Prostate gland (tissue), 2 donors: ENCODE data around the gene DSG4. TPM values are rescaled to one million over a fixed set of nuclear protein-coding genes. Genes with fewer than 3 reads are reported as not detected.
"Not testable (repeated sequence)": the region's sequence is repeated elsewhere in the genome, so short reads cannot be mapped to it uniquely, and the experiment has no call there.

ENCODE experiments used
- DNase-seq: peaks from one replicate; pipeline ENCODE4 v3.0.0-alpha.2; 2019; ENCODE audit warnings: low spot score
- H3K27ac ChIP-seq, 2 donors: fragments of 200-600 bp; sonication (generic); 2 replicates each; pipeline ENCODE4 v1.5.1; 2017 to 2019
- H3K27me3 ChIP-seq: fragments of 200-600 bp; sonication (generic); replicated peaks from 2 replicates; pipeline ENCODE4 v1.5.1; 2019; ENCODE audit not compliant: insufficient read depth
- H3K36me3 ChIP-seq, 2 donors: fragments of 200-600 bp; sonication (generic); 1 replicate in 1 of 2; 2 replicates in 1 of 2; pipeline versions ENCODE4 v1.5.1 to v1.8.1; 2017 to 2019
- H3K4me1 ChIP-seq: fragments of 200-600 bp; sonication (generic); replicated peaks from 2 replicates; pipeline ENCODE4 v1.5.1; 2019
- H3K4me3 ChIP-seq, 2 donors: fragments of 200-600 bp; sonication (generic); 2 replicates each; pipeline ENCODE4 v1.5.1; 2017 to 2019
- H3K9me3 ChIP-seq: fragments of 200-600 bp; sonication (generic); 2 replicates; pipeline ENCODE4 v1.5.1; 2017
- CTCF ChIP-seq, 4 experiments: fragments of 200-600 bp in 2 of 4; fragments of 450-650 bp in 2 of 4; sonication (generic) in 2 of 4; IDR thresholded peaks; 1 replicate in 3 of 4; 2 replicates in 1 of 4; pipeline ENCODE4 v1.5.1; 2016 to 2019; ENCODE audit warnings: antibody characterized with exemption in 4 of 4, mild to moderate bottlenecking in 2 of 4, moderate library complexity in 2 of 4
- POLR2A ChIP-seq: fragments of 450-650 bp; IDR thresholded peaks from one replicate; pipeline ENCODE4 v1.6.1; 2016; ENCODE audit warnings: antibody characterized with exemption, mild to moderate bottlenecking
- POLR2AphosphoS5 ChIP-seq: sonication (generic); formaldehyde crosslinking; IDR thresholded peaks from one replicate; pipeline ENCODE4 v1.6.1; 2017; ENCODE audit warnings: antibody characterized with exemption
- whole genome bisulfite sequencing: methylation state at CpG from one replicate; pipeline ENCODE4 v1.1.5; 2018; 5-methylcytosine and 5-hydroxymethylcytosine counted together
- intact Hi-C: fragments of 100-400 bp; cut with DNase I; formaldehyde crosslinking; loops from one replicate; pipeline ENCODE4 v1.14.2; 2022
- total RNA-seq, 2 donors: library from RNA; depleted of rRNA; stranded (reverse); fragments of >200 nt; gene quantifications; one replicate each; pipeline ENCODE4 v1.1.0, GENCODE V29; 2016

The DSG4 gene, protein sequence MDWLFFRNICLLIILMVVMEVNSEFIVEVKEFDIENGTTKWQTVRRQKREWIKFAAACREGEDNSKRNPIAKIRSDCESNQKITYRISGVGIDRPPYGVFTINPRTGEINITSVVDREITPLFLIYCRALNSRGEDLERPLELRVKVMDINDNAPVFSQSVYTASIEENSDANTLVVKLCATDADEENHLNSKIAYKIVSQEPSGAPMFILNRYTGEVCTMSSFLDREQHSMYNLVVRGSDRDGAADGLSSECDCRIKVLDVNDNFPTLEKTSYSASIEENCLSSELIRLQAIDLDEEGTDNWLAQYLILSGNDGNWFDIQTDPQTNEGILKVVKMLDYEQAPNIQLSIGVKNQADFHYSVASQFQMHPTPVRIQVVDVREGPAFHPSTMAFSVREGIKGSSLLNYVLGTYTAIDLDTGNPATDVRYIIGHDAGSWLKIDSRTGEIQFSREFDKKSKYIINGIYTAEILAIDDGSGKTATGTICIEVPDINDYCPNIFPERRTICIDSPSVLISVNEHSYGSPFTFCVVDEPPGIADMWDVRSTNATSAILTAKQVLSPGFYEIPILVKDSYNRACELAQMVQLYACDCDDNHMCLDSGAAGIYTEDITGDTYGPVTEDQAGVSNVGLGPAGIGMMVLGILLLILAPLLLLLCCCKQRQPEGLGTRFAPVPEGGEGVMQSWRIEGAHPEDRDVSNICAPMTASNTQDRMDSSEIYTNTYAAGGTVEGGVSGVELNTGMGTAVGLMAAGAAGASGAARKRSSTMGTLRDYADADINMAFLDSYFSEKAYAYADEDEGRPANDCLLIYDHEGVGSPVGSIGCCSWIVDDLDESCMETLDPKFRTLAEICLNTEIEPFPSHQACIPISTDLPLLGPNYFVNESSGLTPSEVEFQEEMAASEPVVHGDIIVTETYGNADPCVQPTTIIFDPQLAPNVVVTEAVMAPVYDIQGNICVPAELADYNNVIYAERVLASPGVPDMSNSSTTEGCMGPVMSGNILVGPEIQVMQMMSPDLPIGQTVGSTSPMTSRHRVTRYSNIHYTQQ
- total RNA-seq, result under 1 TPM; 0.05 to 0.68 TPM

GRCh38 chr18:31376477-31376876 lies at the start of gene DSG4:
TSS of gene DSG4 (plus strand) at chr18:31376777. CDS start at chr18:31376912, 135 bp downstream.
- no peaks in the 10 kb centered on the region for H3K4me1 ChIP-seq
- no peak for DNase-seq
- H3K9me3 ChIP-seq, result no peaks in the 10 kb centered on the region
- no peak within 1 kb of the TSS for H3K4me3 ChIP-seq
- WGBS, result 74% methylated on average over 3 of the region's 3 CpGs
- intact Hi-C loops, result no loop called here
- TF ChIP-seq CTCF (IDR thresholded peaks at IDR 0.05) (no peak), POLR2A (no peak), POLR2AphosphoS5 (no peak)
- no peak within 1 kb of the TSS for H3K27ac ChIP-seq
- H3K27me3 ChIP-seq, result no peaks in the 10 kb centered on the region
- no peaks in the 10 kb centered on the region for H3K36me3 ChIP-seq

DNA sequence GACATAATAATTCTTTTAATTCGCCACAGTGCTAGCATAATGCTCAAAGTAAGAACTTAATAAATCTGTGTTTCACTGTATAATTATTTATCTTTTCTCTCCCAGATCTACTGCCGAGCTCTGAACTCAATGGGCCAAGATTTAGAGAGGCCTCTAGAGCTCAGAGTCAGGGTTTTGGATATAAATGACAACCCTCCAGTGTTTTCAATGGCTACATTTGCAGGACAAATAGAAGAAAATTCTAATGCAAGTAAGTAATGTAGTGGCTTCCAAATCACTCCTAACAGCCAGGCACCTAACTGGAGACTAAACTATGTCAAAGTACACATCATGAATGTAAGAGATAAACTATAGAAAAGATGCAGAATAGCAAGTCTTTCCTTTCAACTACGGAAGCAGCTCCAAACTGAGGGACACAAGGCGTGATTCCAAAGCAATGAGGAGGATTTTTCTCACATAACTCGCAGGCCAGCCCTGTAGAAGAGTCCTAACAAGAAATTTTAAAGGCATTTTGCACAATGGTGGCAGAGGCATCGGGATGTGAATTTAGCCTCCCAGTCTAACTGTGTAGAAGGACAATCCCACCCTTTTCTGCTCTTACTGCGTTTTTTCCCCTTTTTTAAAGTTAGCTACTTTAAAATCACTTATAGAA lies 46.7 kb upstream of the DSG4 start:
- Histone ChIP-seq H3K4me3 (no peak overlapping the region), H3K4me1 (no peaks in the 10 kb centered on the region), H3K27me3 (no peaks in the 10 kb centered on the region), H3K36me3 (no peaks in the 10 kb centered on the region), H3K27ac (no peak overlapping the region), H3K9me3 (no peaks in the 10 kb centered on the region)
- WGBS, result 70% methylated on average over 7 of the region's 7 CpGs
- TF ChIP-seq POLR2A (no peak), POLR2AphosphoS5 (no peak), CTCF (IDR thresholded peaks at IDR 0.05) (no peak)
- intact Hi-C loops, result no loop called here
- no peak for DNase-seq

GRCh38 chr18:31343454-31343853 lies 33.1 kb upstream of the DSG4 start:
- no peaks in the 10 kb centered on the region for H3K36me3 ChIP-seq
- intact Hi-C loops, result no loop called here
- no peaks in the 10 kb centered on the region for H3K27me3 ChIP-seq
- 90% methylated on average over 4 of the region's 4 CpGs for WGBS
- H3K9me3 ChIP-seq, result no peaks in the 10 kb centered on the region
- no peak overlapping the region for H3K27ac ChIP-seq
- H3K4me1 ChIP-seq, result no peaks in the 10 kb centered on the region
- no peak for TF ChIP-seq POLR2A
- no peak for TF ChIP-seq POLR2AphosphoS5
- no peak for TF ChIP-seq CTCF (IDR thresholded peaks at IDR 0.05)
- no peak for DNase-seq
- H3K4me3 ChIP-seq, result no peak overlapping the region

DNA sequence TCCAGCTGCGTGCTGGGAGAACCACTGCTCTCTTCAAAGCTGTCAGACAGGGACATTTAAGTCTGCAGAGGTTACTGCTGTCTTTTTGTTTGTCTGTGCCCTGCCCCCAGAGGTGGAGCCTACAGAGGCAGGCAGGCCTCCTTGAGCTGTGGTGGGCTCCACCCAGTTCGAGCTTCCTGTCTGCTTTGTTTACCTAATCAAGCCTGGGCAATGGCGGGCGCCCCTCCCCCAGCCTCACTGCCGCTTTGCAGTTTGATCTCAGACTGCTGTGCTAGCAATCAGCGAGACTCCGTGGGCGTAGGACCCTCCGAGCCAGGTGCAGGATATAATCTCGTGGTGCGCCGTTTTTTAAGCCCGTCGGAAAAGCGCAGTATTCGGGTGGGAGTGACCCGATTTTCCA lies 23.2 kb upstream of the DSG4 start:
- H3K27ac ChIP-seq, H3K4me1 ChIP-seq, DNase-seq, intact Hi-C loops, H3K9me3 ChIP-seq, H3K27me3 ChIP-seq, H3K4me3 ChIP-seq, H3K36me3 ChIP-seq: not testable (repeated sequence)
- 56% methylated on average over 5 of the region's 17 CpGs for WGBS

DNA sequence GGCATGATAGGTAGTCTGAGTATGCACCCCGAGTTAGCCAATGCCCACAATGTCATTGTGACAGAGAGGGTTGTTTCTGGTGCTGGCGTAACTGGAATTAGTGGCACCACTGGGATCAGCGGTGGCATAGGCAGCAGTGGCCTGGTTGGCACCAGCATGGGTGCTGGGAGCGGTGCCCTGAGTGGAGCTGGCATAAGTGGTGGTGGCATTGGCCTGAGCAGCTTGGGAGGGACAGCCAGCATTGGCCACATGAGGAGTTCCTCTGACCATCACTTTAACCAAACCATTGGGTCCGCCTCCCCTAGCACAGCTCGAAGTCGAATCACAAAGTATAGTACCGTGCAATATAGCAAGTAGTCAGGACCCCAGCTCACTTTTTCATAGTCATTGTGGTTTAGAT lies 21.6 kb upstream of the DSG4 start:
- no peak for DNase-seq
- intact Hi-C loops, result no loop called here
- Histone ChIP-seq H3K27ac (no peak overlapping the region), H3K27me3 (no peaks in the 10 kb centered on the region), H3K36me3 (no peaks in the 10 kb centered on the region), H3K9me3 (no peaks in the 10 kb centered on the region), H3K4me3 (no peak overlapping the region), H3K4me1 (no peaks in the 10 kb centered on the region)
- no peak for TF ChIP-seq CTCF (IDR thresholded peaks at IDR 0.05)
- no peak for TF ChIP-seq POLR2AphosphoS5
- TF ChIP-seq POLR2A, result no peak
- 98% methylated on average over 8 of the region's 8 CpGs for WGBS
